ENCODE measurements around the gene LGI4.

DNA sequence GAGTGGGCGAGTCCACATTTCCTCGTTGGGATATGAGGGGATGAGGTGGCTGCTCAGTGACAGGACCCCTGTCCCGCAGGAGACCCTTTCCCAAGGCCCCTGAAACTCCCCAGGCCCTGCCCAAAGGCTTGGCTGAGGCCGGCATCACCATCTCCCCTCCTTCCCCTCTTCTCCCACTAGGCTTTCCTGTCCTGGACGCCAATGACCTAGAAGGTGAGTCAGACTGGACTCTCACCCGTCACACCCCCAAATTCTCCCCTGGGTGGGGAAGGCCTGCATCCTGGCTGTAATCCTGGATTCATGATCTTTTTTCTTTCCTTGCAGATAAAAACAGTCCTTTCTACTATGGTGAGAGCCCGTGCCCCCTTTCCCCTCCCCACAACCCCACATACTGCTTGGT lies 14.0 kb downstream of the LGI4 start:
- TF ChIP-seq EZH2 (IDR thresholded peaks at IDR 0.05; ENCODE audit: insufficient read depth, low read length) = no peak
- TF ChIP-seq, protein P1, sequence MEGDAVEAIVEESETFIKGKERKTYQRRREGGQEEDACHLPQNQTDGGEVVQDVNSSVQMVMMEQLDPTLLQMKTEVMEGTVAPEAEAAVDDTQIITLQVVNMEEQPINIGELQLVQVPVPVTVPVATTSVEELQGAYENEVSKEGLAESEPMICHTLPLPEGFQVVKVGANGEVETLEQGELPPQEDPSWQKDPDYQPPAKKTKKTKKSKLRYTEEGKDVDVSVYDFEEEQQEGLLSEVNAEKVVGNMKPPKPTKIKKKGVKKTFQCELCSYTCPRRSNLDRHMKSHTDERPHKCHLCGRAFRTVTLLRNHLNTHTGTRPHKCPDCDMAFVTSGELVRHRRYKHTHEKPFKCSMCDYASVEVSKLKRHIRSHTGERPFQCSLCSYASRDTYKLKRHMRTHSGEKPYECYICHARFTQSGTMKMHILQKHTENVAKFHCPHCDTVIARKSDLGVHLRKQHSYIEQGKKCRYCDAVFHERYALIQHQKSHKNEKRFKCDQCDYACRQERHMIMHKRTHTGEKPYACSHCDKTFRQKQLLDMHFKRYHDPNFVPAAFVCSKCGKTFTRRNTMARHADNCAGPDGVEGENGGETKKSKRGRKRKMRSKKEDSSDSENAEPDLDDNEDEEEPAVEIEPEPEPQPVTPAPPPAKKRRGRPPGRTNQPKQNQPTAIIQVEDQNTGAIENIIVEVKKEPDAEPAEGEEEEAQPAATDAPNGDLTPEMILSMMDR (IDR thresholded peaks at IDR 0.05; ENCODE audit: insufficient read depth, low read depth, low read length) = no peak
